GM21423 (cell line): ENCODE data around the gene DNMT3L.

Source experiments
- ATAC-seq: cut with Tn5 transposase; IDR thresholded peaks from one replicate; pipeline ENCODE4 v1.9.1; 2021; ENCODE audit warnings: mild to moderate bottlenecking, moderate library complexity; ENCODE audit not compliant: unreplicated experiment

Gene DNMT3L

GRCh38 chr21:44279354-44280260 lies 17.9 kb upstream of the DNMT3L start:
- no peak for ATAC-seq

DNA sequence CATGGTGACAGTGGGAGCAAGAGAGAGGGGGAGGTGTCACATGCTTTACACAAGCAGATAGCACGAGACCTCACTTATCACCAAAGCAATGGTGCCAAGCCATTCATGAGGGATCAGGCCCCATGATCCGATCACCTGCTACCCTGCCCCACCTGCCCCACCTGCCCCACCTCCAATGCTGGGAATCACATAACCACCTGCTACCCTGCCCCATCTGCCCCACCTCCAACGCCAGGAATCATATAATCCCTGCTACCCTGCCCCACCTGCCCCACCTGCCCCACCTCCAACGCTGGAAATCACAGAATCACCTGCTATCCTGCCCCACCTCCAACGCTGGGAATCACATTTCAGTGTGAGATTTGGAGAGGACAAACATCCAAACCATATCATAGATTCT lies 13.3 kb upstream of the DNMT3L start:
- ATAC-seq = no peak

- no peak for ATAC-seq
These were observed 11.3 kb upstream of the DNMT3L start for GRCh38 chr21:44273046-44273445.

DNA sequence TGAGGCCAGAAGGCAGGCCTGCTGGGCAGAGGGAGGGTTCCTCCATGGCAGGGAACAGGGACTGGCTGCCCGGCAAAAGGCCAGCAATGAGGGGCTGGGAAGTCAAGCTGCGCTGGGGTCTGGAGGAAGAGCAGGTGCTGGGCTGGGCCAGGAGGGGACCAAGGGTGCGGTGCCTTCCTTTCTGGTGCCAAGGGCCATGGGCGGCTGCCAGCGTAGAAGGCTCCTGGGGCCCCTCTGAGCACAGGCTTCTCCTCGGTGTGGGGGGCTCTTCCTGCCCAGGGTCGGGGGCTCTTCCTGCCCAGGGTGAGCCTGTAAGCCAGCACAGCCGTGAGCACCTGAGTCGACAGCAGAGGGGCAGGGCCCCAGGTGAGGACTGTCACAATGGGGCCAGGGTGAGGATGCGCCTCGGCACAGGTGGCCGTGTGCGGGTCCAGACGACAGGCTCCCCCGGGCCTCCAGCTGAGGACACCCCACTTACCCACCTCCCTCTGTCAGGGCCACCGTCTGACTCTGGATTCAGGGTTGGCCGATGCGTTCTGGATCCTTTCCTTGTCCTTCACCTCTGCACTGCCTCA lies 10.7 kb upstream of the DNMT3L start:
- ATAC-seq = no peak

GRCh38 chr21:44271558-44272283 lies 10.0 kb upstream of the DNMT3L start:
- no peak for ATAC-seq

- no peak for ATAC-seq
These were observed 7.4 kb upstream of the DNMT3L start for GRCh38 chr21:44269090-44269489.

DNA sequence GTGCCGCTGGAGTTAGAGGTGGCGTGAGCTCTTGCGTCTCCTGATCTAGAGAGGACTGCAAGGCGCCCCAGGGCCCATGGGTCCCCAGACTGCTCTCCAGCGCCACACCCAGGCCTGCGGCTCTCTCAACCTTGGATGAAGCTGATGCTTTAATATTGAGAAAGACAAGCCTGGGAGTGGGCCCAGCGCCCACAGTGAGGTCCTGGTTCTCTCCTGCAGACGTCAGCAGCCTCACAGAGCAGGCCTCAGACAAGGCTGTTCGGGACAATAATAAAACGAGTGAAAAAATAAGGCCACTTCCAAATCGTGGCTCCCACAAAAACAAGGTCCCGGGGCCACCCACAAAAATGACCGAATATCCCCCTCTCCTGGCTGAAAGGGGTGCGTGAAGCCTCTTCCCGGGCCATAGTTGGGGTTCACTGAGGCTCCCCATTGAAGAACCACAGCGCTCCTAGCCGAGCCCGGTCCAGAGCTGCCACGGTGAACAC lies 6.0 kb upstream of the DNMT3L start:
- ATAC-seq = no peak

- ATAC-seq = no peak
These were observed 4.1 kb upstream of the DNMT3L start for GRCh38 chr21:44265734-44266270.

DNA sequence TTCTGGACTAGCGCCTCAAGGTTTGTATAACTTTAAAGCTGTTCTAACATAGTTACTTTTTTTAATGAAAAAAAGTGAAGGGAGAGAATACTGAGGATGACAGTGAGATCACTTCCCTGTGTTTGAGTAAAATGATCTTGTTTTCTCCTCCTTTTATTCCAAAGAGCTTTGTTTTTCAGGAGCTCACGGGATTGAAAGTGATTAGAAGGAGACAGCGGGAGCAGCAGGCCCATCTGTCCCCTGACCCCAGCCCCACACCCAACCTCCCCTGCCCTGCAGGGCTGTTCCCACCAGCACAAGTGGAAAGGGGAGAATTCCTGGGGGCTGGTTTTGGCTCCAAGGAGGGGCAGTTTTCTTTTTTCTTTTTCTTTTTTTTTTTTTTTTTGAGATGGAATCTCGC lies 2.1 kb upstream of the DNMT3L start:
- ATAC-seq = no peak

GRCh38 chr21:44263221-44263760 lies 1.6 kb upstream of the DNMT3L start:
- ATAC-seq = no peak

DNA sequence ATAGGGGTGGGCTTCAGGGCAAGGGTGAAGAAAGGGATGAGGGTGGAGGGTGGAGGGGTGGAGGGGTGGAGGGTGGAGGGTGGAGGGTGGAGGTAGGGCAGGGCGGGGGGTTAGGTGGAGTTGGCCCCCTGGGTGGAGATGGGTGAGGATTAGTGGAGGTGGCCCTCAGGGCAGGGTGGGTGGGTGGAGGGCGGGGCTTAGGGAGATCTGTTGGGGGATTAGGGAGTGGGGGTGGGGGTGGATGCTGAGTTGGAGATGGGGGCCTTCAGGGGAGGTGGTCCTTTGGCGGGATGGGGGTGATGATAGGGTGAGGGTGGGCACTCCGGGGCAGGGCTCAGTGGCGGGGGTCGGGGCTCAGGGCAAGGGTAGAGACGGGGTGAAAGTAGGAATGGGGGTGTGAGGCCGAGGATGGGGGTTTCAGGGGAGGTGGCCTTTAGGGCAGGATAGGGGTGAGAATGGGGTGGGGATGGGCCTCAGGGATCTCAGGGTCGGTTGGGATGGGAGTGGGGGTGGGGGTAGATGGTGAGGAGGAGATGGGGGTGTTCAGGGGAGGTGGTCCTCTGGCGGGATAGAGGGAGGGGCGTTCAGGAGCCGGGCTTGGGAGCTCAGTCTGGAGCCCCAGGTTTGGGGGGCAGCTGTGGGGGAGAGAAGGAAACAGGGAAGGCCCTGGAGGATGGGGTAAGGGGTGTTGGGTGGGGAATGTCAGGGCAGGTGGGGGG lies 800 bp upstream of the DNMT3L start:
- no peak for ATAC-seq

DNA sequence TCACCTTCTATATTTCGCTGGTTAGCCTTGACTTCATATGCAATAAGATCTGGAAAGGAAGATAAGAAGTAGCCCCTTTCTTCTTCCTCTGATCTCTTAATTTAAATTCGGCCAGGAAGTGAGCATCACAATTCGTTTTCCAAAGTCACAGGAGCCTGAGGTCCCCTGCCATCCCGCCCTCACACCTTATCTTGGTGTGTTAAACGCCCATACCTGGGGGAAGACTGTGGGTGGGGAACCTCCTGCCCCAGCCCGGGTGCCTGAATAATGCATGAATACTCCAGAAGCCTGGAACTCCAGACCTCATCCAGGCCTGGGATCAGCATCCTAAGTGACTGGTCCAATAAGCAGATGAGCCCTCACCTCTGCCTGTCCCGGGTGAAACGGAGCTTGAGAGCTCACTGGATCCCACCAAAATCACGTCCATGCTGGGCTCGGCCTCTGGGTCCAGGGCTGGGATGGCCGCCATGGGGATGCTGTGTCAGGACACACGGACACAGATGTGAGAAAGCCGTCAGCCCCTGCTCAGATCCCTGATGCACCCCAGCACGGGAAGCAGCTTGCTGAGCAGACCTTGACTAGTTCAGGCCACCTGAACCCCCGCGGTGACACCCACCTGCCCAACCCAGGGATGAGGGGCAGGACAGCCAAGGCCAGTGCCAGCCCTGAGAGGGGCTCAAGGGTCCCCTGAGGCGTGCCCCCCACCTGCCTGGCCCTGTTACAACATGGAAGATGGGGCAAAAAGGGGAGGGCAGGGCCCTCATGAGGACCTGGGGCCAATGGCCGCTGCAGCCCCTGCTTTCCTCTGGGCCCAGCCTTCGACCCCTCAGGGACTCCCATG lies 686 bp downstream of the DNMT3L start:
- no peak for ATAC-seq

GRCh38 chr21:44260066-44260465 lies 1.6 kb downstream of the DNMT3L start:
- ATAC-seq = no peak

GRCh38 chr21:44259082-44259705 lies 2.5 kb downstream of the DNMT3L start:
- ATAC-seq = no peak

DNA sequence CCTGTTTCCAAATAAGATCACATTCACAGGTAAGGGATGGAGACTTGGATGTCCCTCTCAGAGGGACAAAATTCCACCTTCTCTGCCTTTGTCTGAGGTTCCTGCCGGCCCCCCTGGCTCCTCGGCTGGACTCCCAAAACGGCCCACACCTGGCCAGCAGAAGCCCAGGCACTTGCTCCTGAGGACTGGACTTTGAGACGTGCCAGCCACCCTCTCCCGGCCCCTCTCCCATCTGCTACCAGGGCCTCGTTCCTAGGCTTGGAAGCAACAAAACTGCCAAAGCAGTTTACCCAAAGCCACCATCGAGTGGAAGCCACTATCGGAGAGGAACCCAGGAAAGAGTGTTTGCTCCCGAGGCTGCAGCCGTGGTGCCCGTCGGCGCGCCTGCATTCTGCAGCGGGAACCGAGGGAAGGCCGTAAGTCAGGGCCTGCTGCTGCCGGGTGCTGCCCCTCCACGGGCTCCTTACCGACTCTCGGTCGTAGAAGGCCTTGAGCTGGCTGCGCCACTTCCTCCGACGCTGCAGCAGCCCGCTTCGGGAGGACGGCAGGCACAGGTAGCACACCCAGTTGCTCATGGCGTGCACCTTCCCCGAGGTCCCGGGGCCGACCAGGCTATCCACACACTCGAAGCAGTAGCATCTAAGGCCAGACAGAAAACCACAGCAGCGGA lies 3.5 kb downstream of the DNMT3L start:
- ATAC-seq = no peak

- no peak for ATAC-seq
These were observed 6.2 kb downstream of the DNMT3L start for GRCh38 chr21:44255511-44255981.

GRCh38 chr21:44253832-44254710 lies 7.6 kb downstream of the DNMT3L start:
- no peak for ATAC-seq
